SIG-M5 (cell line): Measurements from ENCODE around the gene ADAMTS13.
"Not testable (repeated sequence)": the region's sequence is repeated elsewhere in the genome, so short reads cannot be mapped to it uniquely, and the experiment has no call there.

Experiments used
- DNase-seq: peaks from one replicate; lab custom pipeline; 2025; lab: John Stamatoyannopoulos, UW

ADAMTS13 gene

DNA sequence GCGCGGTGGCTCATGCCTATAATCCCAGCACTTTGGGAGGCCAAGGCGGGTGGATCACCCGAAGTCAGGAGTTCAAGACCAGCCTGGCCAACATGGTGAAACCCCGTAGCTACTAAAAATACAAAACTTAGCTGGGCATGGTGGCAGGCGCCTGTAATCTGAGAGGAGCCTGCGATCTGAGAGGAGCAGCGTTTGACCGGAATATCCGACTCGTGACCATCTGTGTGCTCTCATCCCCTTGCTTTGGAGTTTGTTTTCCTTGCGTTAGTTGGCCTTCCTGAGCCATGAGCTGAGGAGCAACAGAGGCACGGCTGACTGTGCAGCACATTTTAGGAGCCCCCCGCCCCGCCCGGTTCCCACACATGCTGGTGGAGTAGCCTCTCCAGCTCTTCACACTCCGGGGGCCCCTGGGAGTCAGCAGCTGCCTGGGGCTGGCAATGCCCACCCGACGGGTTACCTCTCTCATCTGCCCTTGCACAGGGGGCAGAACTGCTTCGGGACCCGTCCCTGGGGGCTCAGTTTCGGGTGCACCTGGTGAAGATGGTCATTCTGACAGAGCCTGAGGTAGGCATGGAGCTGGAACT, 3.0 kb downstream of the ADAMTS13 start:
- no peak for DNase-seq

DNA sequence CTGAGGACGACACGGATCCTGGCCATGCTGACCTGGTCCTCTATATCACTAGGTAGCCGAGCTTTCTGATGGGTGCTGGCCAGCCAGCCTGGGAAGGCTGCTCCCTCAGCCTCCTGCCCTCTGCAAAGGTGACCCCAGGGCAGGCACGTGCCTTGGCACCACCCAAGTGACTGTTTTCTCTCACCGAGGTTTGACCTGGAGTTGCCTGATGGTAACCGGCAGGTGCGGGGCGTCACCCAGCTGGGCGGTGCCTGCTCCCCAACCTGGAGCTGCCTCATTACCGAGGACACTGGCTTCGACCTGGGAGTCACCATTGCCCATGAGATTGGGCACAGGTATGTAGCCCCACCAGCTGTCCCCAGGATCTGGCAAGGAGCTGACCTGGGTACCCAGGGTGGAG, 3.8 kb downstream of the ADAMTS13 start:
- no peak for DNase-seq

DNA sequence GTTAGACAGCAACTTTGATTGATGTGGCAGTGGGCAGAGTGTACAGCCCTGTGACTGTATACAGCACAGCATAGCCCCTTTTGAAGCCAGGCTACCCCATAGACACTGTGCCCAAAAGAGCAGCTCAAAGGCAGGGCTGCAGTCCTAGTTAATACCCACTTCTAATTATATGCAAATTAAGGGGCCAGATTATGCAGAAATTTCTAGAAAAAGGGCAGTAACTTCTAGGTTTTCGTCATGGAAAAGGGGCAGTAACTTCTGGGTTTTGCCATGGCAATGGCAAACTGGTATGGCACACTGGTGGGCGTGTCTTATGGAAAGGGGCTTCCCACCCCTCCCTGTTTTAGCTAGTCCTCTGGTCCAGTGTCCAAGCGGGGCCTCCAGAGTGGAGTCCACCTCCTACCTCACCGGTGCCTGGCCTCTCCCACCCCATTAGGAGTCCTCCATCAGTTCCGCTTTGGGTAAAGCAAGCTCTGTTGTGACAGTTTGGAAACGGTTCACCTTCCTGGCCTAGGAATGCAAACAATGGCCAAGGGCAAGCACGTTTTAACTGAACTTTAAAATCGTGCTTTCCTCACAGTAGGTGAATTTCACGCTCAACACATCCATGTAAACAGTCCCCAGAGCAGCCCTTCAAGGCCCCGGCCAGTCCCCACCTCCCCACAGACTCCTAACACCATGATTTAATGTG, 5.6 kb downstream of the ADAMTS13 start:
- DNase-seq = no peak

DNA sequence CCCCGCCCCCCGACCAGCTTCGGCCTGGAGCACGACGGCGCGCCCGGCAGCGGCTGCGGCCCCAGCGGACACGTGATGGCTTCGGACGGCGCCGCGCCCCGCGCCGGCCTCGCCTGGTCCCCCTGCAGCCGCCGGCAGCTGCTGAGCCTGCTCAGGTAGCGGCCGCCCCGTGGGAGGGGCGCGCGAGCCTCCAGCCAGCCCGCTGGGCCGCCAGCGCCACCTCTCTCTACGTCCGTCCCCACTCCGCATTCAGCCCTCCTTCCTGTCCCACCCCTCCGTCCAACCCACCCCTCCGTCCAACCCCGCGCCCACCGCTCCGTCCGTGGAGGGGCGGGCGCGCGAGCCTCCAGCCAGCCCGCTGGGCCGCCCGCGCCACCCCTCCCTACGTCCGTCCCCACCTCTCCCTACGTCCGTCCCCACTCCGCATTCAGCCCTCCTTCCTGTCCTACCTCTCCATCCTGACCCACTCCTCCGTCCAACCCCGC, 6.5 kb downstream of the ADAMTS13 start:
- no peak for DNase-seq

DNA sequence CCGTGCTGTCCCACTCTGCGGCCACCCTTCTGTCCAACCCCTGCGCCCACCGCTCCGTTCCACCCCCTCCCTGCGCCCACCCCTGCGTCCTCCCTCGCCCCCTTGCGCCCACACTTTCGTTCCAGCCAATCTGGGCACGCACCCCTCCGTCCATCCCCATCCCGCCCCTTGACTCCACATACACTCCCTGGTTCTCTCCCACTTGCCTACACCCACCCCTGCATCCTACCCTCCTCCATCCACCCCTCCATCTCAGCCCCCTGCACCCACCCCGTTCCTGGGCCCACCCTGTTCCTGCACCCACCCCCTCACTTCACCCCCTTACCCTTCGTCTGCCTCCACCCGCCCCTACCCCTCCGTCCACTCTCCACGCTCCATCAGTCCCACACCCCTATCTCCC, 7.0 kb downstream of the ADAMTS13 start:
- DNase-seq = no peak

DNA sequence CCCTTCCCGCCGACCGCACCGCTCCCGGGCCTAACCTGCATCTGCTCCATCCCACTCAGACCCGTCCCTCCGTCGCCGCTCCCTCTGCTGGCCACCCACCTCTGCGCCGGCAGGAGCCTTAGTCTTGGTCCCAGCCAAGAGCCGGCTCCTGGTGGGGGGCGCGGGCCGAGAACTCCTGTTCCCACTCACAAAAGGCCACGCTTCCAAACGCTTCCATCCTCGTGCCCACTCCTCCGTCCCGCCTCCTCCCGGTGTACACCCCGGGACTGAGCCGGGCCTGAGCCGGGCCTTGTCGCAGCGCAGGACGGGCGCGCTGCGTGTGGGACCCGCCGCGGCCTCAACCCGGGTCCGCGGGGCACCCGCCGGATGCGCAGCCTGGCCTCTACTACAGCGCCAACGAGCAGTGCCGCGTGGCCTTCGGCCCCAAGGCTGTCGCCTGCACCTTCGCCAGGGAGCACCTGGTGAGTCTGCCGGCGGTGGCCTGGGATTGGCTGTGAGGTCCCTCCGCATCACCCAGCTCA, 7.5 kb downstream of the ADAMTS13 start:
- no peak for DNase-seq

DNA sequence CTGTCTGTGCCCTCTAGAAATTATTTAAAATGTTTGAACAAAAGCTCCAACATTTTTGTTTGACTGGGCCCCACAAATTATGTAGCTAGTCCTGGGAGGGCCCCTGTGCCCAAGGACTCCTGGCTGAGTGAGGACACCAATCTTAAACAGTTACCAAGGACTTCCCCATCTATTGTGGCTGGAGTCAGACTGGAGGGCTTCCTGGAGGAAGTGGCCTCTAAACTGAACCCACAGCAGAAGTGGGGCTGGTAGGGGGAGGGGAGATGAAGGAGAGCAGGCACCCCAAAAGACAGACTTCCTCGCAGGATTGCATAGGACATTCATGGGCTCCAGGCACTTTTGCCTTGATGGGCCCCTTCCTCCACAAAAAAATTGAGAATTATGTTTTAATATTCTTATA, 8.1 kb downstream of the ADAMTS13 start:
- no peak for DNase-seq

DNA sequence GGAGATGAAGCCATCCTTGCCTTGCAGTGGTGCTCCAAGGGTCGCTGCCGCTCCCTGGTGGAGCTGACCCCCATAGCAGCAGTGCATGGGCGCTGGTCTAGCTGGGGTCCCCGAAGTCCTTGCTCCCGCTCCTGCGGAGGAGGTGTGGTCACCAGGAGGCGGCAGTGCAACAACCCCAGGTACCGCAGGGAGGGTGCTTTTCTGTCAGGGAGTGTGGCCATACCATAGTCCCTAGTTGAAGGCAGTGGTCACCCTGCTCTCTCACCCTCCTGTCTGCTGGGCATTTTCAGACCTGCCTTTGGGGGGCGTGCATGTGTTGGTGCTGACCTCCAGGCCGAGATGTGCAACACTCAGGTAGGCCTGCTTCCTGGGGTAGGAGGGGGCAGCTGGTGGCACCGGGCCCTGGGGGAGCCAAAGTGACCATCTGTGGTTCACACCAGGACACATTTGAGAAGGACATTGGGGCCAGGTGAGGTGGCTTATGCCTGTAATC, 11.2 kb downstream of the ADAMTS13 start:
- DNase-seq = no peak

DNA sequence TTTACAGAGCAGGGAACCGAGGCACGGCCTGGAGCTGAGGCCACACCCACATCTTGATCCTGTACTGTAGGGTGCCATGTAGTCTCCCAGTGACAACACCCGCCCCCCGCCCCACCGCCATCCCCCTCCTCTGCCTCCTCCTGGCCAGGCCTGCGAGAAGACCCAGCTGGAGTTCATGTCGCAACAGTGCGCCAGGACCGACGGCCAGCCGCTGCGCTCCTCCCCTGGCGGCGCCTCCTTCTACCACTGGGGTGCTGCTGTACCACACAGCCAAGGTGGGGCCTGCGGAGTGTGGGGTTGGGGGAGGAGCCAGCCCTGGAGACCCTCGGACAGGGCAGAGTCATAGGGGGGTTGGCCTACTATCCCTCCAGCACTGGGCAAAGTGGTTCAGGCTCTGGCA, 14.5 kb downstream of the ADAMTS13 start:
- no peak for DNase-seq

DNA sequence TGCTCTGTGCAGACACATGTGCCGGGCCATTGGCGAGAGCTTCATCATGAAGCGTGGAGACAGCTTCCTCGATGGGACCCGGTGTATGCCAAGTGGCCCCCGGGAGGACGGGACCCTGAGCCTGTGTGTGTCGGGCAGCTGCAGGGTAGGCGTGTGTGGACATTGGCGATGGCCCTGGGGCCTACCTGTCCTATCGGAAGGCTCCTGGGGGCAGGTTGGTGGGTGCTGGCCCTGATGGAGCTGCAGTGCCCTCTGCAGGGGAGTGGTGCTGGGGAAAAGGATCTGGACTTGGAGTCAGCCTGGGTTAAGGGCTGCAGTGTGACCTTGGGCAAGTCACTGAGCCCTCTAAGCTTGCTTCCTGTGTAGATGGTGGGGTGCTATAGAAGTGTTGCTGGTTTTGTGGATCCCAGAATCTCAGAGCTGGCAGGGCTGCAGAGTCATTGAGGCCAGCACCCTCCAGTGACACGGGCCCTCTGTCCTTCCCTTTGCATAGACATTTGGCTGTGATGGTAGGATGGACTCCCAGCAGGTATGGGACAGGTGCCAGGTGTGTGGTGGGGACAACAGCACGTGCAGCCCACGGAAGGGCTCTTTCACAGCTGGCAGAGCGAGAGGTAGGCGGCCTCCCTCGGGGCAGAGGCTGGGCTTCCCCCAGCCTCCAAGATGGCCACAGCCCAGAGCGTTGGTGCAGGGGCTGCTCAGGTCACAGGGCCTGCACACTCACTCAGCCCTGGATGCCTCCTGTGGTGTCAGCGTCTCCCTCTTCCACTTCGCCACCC, 15.8 kb downstream of the ADAMTS13 start:
- DNase-seq = no peak

DNA sequence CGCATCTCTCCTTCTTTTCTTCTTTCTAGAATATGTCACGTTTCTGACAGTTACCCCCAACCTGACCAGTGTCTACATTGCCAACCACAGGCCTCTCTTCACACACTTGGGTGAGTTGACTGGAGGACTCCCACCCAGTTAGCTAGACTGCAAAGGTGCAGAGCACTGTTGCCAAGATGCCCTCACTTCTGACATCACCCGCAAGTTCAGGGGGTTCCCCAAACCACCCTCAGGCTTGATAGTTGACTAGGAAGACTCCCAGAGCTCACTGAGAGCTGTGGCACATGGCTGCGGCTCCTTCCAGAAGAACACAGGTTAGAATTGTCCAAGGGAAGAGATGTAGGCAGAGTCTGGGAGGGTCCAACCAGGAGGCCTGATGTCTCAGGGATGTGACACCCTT, 17.2 kb downstream of the ADAMTS13 start:
- no peak for DNase-seq

DNA sequence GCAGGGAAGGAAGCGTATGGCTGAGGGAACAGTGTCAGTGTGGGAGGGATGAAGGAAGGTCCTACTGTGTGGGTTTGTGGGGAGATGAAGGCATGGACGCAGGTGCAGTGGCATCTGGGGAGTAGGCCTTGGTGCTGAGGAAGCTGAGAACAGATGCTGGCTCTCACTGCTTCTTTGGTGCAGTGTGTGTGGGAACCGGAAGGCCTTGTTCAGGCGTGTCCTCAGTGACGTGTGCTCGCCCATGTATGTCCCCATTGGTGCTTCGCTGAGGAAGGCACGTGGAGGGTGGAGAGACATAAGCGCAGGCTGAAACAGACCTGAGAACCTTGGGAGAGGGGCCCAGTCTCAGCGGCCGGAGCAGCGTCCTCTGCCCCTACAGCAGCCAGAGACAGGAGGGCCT, 18.7 kb downstream of the ADAMTS13 start:
- no peak for DNase-seq

DNA sequence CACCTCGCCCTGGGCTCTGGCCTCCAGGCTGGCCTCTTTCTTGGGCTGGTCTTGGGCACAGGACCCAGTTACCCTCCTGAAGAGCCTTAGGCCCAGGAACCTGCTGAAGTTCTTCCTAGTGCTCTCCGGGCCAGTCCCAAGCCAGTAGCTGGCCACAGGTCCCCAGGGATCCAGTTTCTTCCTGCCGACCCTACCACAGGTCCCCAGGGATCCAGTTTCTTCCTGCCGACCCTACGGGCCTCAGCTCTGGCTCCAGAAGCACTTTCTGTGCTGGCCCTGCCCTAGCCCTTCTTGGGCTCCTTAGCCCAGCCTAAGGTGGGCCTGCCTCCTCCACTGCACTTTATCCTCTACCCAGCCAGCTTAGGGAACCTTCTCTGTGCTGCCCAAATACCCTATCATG, 19.4 kb downstream of the ADAMTS13 start:
- no peak for DNase-seq

DNA sequence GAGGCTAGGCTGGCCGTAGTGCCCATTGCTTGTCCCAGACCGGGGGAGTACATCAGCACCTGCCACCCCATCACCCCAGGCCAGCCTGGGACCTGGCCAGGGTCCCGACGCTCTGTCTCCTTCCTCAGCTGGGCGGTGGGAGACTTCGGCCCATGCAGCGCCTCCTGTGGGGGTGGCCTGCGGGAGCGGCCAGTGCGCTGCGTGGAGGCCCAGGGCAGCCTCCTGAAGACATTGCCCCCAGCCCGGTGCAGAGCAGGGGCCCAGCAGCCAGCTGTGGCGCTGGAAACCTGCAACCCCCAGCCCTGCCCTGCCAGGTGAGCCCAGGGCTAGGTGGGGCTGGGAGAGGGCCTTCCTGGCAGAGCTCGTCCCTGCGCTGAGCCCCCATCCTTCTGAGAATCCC, 21.1 kb downstream of the ADAMTS13 start:
- no peak for DNase-seq

DNA sequence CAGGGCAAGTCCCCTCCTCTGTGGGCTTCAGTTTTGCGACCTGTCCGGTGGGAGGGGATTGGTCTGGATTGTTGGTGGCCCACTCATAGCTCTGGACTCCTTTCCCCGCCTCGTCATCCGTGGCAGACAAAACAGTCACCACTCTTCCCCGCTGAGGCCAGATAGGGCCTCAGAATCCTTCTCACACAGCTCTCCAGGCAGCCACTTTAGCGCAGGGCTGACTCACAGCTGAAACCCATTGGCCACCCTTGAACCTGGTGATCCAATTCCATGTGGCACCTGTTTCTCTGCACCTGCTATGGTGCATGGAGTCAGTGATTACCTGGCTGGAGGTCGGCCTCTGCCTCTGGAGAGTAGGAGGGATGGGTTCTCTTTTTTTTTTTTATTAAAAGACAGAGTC, 21.8 kb downstream of the ADAMTS13 start:
- no peak for DNase-seq

DNA sequence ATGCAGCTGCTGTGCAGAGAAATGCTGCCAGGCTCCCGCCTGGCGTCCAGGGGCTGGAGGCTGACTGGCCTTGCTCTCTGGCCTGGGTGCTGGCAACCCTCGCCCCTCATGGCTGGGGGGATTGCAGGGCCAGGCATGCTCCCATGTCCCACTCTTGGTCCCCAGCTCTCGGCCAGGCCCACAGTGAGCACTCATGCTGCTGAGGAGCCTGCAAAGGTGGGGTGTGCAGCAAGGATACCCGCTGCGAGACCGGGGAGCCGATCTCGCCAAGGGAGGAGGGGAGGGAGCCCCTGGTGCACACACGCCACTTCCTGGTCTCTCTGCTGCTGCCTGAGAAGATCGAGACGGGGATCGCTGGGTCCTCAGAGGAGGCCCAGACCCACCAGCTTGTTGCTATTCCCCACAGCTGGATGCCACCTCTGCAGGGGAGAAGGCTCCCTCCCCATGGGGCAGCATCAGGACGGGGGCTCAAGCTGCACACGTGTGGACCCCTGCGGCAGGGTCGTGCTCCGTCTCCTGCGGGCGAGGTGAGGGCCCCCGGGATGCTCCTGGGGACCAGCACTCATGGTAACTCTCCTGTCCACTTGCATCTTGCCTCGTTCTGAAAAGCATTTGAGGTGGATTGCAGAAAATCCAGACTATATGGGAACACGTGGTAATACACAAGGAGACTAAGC, 23.3 kb downstream of the ADAMTS13 start:
- no peak for DNase-seq

DNA sequence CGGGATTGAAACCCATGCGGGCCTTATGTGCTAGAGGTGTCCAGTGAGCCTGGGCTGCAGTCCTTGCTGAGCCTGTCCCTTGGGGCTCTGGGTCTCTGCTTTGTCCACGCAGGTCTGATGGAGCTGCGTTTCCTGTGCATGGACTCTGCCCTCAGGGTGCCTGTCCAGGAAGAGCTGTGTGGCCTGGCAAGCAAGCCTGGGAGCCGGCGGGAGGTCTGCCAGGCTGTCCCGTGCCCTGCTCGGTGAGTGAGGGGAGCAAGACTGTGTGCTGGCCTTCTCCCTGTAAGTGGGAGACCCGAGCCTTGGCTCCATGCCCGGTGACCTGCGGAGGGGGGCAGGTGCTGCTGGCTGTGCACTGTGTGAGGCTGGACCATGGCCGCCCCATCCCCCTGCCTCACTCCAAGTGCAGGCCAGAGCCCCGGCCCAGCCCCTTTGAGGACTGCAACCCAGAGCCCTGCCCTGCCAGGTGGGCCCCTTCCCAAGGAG, 26.4 kb downstream of the ADAMTS13 start:
- no peak for DNase-seq

DNA sequence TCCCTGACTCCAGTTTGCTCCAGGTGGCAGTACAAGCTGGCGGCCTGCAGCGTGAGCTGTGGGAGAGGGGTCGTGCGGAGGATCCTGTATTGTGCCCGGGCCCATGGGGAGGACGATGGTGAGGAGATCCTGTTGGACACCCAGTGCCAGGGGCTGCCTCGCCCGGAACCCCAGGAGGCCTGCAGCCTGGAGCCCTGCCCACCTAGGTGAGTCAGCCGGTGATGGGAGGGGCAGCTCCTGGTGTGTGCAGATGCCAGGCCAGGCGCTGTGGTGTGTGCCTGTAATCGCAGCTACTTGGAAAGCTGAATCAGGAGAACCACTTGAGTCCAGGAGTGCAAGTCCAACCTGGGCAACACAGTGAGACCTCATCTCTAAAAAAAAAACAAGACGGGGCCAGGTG, 27.6 kb downstream of the ADAMTS13 start:
- no peak for DNase-seq

DNA sequence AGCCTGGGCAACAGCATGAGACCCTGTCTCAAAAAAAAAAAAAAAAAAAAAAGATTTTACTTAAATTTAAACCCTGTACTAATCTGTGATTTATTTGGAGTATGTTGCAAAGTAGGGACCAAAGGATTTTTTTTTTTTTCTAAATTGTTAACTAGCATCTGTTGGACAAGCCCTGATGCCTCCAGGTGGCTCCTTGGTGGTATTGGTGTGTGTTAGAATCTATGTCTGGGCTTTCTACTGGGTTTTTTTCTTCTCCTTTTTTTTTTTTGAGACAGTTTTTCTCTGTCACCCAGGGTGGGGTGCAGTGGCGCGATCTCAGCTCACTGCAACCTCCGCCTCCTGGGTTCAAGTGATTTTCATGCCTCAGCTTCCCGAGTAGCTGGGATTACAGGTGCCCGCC, 29.7 kb downstream of the ADAMTS13 start:
- DNase-seq = not testable (repeated sequence)

DNA sequence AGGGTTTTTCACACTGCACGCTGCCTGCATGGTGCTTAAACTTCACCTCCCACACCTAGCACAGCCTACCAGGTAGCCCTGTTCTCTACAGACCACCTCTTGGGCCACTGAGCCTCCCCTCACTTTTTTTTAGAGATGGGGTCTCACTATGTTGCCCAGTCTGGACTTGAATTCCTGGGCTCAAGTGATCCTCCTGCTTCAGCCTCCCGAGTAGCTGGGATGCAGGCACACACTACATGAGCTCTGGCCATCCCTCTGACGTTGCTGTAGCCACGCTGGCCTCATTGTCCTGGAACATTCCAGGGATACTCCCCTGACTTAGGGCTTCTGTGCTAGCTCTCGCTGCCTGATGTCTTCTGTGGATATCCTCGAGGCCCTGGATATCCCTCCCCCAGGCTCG, 30.4 kb downstream of the ADAMTS13 start:
- no peak for DNase-seq

DNA sequence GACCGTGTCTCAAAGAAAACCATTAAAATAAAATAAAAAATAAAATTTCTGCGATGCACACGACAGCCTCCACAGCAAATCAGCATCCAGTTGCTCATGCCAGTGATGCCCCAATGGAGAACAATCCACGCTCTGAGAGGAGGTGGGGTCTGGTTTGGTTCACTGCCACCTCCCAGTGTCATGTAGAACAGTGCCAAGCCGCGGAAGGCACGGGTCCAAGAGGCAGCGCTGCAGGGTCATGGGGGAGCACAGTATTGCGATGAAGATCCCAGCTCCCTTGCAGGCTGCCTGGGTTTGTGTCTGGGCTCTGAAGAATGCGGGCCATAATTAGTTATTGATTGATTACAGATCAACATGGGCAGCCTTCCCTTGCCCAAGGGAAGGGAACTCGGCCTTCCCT, 31.5 kb downstream of the ADAMTS13 start:
- DNase-seq = no peak

DNA sequence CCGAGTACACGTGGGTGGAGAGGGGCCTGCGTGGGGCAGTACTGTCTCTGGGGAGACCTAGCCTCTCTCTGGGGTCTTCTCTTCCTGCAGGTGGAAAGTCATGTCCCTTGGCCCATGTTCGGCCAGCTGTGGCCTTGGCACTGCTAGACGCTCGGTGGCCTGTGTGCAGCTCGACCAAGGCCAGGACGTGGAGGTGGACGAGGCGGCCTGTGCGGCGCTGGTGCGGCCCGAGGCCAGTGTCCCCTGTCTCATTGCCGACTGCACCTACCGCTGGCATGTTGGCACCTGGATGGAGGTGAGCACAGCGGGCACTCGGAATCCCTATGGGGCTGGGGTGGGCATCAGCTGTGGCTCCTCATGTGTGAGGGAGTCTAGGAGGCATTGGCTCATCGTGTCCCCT, 32.2 kb downstream of the ADAMTS13 start:
- no peak for DNase-seq
